K562 (cell line): Measurements from ENCODE around the gene SND1. TPM values are rescaled to one million over a fixed set of nuclear protein-coding genes. Genes with fewer than 3 reads are reported as not detected.

Source experiments
- ATAC-seq: fragments of 200-7000 bp; cut with Tn5 transposase; 3 replicates; pipeline ENCODE4 v1.9.1; 2020; ENCODE audit warnings: moderate library complexity
- BruUV-seq: library from RNA; stranded (reverse); fragments of 400-500 nt; replicated peaks from 2 replicates; lab custom pipeline; 2021; lab: Mats Ljungman, UMichigan
- CTCF ChIA-PET: fragments of 300-600 bp; formaldehyde crosslinking; extraction: SDS; loops from one replicate; lab custom pipeline; 2021; ENCODE audit warnings: low intra/inter-chr PET ratio; lab: Yijun Ruan, JAX
- POLR2A ChIA-PET: fragments of 300-600, 350-650 bp; sonication (Branson Sonifier 250); formaldehyde crosslinking; extraction: SDS; loops from one replicate; lab custom pipeline; 2021; ENCODE audit warnings: antibody characterized with exemption, inconsistent platforms; lab: Yijun Ruan, JAX
- DNase-seq, 4 experiments: peaks; one replicate each; pipeline versions ENCODE4 v3.0.0 to v3.0.0-alpha.2; 2011 to 2018; ENCODE audit warnings: low spot score in 3 of 4, mixed read lengths in 3 of 4; ENCODE audit errors: extremely low read depth in 1 of 4
- FAIRE-seq: peaks from 2 replicates; lab custom pipeline; 2011; peaks lifted over from hg19 to GRCh38; lab: Jason Lieb, UNC
- H2AFZ ChIP-seq: 2 replicates; pipeline ENCODE4 v1.6.0; 2011; ENCODE audit warnings: low read depth, low read length, control low read depth, inconsistent platforms
- H3K27ac ChIP-seq: fragments of 200-600 bp; 3 replicates; pipeline ENCODE4 v1.8.0; 2011; ENCODE audit warnings: low read depth, mild to moderate bottlenecking, control low read depth, inconsistent platforms, low read length, moderate library complexity, mixed read lengths; ENCODE audit errors: extremely low read depth
- H3K27me3 ChIP-seq, 2 experiments: fragments of 300-600 bp in 1 of 2; 2 replicates in 1 of 2; 3 replicates in 1 of 2; pipeline versions ENCODE4 v1.6.0 to v1.8.0; 2011; ENCODE audit warnings: inconsistent platforms in 2 of 2, low read length in 2 of 2, mild to moderate bottlenecking in 1 of 2, mixed read lengths in 1 of 2, moderate library complexity in 1 of 2; ENCODE audit not compliant: control insufficient read depth in 2 of 2, insufficient read depth in 2 of 2
- H3K36me3 ChIP-seq: fragments of 300-600 bp; 3 replicates; pipeline ENCODE4 v1.8.0; 2011; ENCODE audit warnings: mild to moderate bottlenecking, low read length, inconsistent platforms; ENCODE audit not compliant: control insufficient read depth, insufficient read depth
- H3K4me1 ChIP-seq, 2 experiments: fragments of 200-600 bp in 1 of 2; replicated peaks in 1 of 2; 2 replicates in 1 of 2; 3 replicates in 1 of 2; pipeline versions ENCODE4 v1.5.1 to v1.8.0; 2011; ENCODE audit warnings: inconsistent platforms in 2 of 2, low read length in 2 of 2, mild to moderate bottlenecking in 1 of 2, mixed read lengths in 1 of 2, moderate library complexity in 1 of 2; ENCODE audit not compliant: control insufficient read depth in 2 of 2, insufficient read depth in 2 of 2
- H3K4me2 ChIP-seq: 2 replicates; pipeline ENCODE4 v1.6.1; 2011; ENCODE audit warnings: low read length, control low read depth, inconsistent platforms, mixed read lengths; ENCODE audit not compliant: insufficient read depth
- H3K4me3 ChIP-seq: fragments of 200-600 bp; sonication (generic), shearing (Covaris generic); 2 replicates; pipeline ENCODE4 v1.5.1; 2016; ENCODE audit warnings: control low read depth, inconsistent platforms
- H3K79me2 ChIP-seq: fragments of 200-600 bp; 3 replicates; pipeline ENCODE4 v1.8.0; 2011; ENCODE audit warnings: low read length, inconsistent platforms; ENCODE audit not compliant: control insufficient read depth, insufficient read depth
- H3K9ac ChIP-seq, 2 experiments: 2 replicates each; pipeline versions ENCODE4 v1.6.0 to v1.6.1; 2011; ENCODE audit warnings: low read depth in 2 of 2, low read length in 2 of 2, control low read depth in 1 of 2, inconsistent platforms in 1 of 2, mild to moderate bottlenecking in 1 of 2, mixed read lengths in 1 of 2; ENCODE audit not compliant: insufficient read depth in 1 of 2
- H3K9me1 ChIP-seq: one replicate; pipeline ENCODE4 v1.6.0; 2011; ENCODE audit warnings: inconsistent platforms, mild to moderate bottlenecking, low read length, moderate library complexity; ENCODE audit not compliant: control insufficient read depth, insufficient read depth
- H3K9me3 ChIP-seq: replicated peaks from 2 replicates; pipeline ENCODE4 v1.5.1; 2011; ENCODE audit warnings: low read depth, low read length, inconsistent platforms; ENCODE audit not compliant: control insufficient read depth, insufficient read depth
- H4K20me1 ChIP-seq: replicated peaks from 2 replicates; pipeline ENCODE4 v1.6.1; 2011; ENCODE audit warnings: low read length, inconsistent platforms, mixed read lengths; ENCODE audit not compliant: control insufficient read depth, insufficient read depth
- MEF2A ChIP-seq: IDR thresholded peaks from 2 replicates; pipeline ENCODE4 v1.6.1; 2011; ENCODE audit warnings: low read depth, mild to moderate bottlenecking, low read length, moderate library complexity; ENCODE audit not compliant: control insufficient read depth
- PHF8 ChIP-seq: fragments of 200-600 bp; sonication (generic); IDR thresholded peaks from 2 replicates; pipeline ENCODE4 v1.6.1; 2012; ENCODE audit warnings: mixed run types, mild to moderate bottlenecking, inconsistent platforms, low read length, moderate library complexity, borderline replicate concordance
- RBM25 ChIP-seq: fragments of 200-400 bp; formaldehyde crosslinking; IDR thresholded peaks from 2 replicates; pipeline ENCODE4 v1.6.1; 2018; ENCODE audit warnings: low read length, low read depth, moderate library complexity; ENCODE audit not compliant: severe bottlenecking
- SP1 ChIP-seq: sonication (generic); formaldehyde crosslinking; IDR thresholded peaks from 2 replicates; pipeline ENCODE4 v1.8.1; 2022; ENCODE audit warnings: mild to moderate bottlenecking, missing genetic modification reagents
- TAF15 ChIP-seq: fragments of 200-400 bp; formaldehyde crosslinking; IDR thresholded peaks from 2 replicates; pipeline ENCODE4 v1.6.1; 2017; ENCODE audit warnings: mild to moderate bottlenecking, low read depth, low read length, moderate library complexity
- TAF9B ChIP-seq: fragments of 450-650 bp; IDR thresholded peaks from 2 replicates; pipeline ENCODE4 v1.6.1; 2018; ENCODE audit warnings: mild to moderate bottlenecking; ENCODE audit not compliant: partially characterized antibody
- ZNF121 ChIP-seq: sonication (generic); formaldehyde crosslinking; conservative IDR thresholded peaks from 2 replicates; pipeline ENCODE4 v1.8.0; 2022; ENCODE audit warnings: missing genetic modification reagents
- WGBS: fragments of 100-300 bp; shearing (Covaris generic); methylation state at CpG from one replicate; pipeline ENCODE4 v1.1.6; 2016; ENCODE audit warnings: low coverage, mixed read lengths; ENCODE audit not compliant: insufficient coverage; ENCODE audit errors: missing lambda C conversion rate; 5-methylcytosine and 5-hydroxymethylcytosine counted together
- in situ Hi-C: fragments of 300-500 bp; cut with MboI; formaldehyde crosslinking; loops from 4 replicates; pipeline ENCODE4 v1.15.0; 2018; ENCODE audit warnings: inconsistent platforms, mixed read lengths
- intact Hi-C: fragments of 100-400 bp; cut with micrococcal nuclease; formaldehyde crosslinking; loops from 2 replicates; pipeline ENCODE4 v1.14.2; 2022
- polyA plus RNA-seq, 8 experiments: library from polyadenylated mRNA; depleted of rRNA in 4 of 8; stranded (reverse) in 5 of 8; unstranded in 3 of 8; fragments of >200 nt; fragmentation: Nextera tagmentation in 2 of 8; fragmentation: Illumina TruSeq in 1 of 8; extraction: Ambion mirVana in 2 of 8; extraction: Trizol in 1 of 8; gene quantifications; 2 replicates each; pipeline versions ENCODE4 v1.2.1 to v1.2.3, GENCODE V29; 2011 to 2014; ENCODE audit warnings: inconsistent platforms in 1 of 8, missing spikeins in 1 of 8
- total RNA-seq, 7 experiments: library from RNA; depleted of rRNA in 6 of 7; stranded (reverse); fragments of >200 nt in 6 of 7; fragmentation: Illumina TruSeq in 2 of 7; extraction: Trizol in 2 of 7; gene quantifications; 2 replicates each; pipeline versions ENCODE4 v1.2.1 to v1.2.3, GENCODE V29; 2011 to 2021; ENCODE audit warnings: low replicate concordance in 1 of 7
- TF ChIP-seq, protein P1 (sequence below), 2 experiments: IDR thresholded peaks in 1 of 2; conservative IDR thresholded peaks in 1 of 2; 2 replicates each; pipeline ENCODE4 v1.6.1; 2016; ENCODE audit warnings: low read depth in 2 of 2, mild to moderate bottlenecking in 1 of 2, missing compliant biosample characterization in 1 of 2, missing genetic modification characterization in 1 of 2, moderate library complexity in 1 of 2
- TF ChIP-seq, protein P2 (sequence below): fragments of 450-650 bp; IDR thresholded peaks from 2 replicates; pipeline ENCODE4 v1.6.1; 2017; ENCODE audit warnings: mild to moderate bottlenecking, moderate library complexity
- TF ChIP-seq, protein P3 (sequence below): fragments of 200-800 bp; sonication (Bioruptor generic); IDR thresholded peaks from 2 replicates; pipeline ENCODE4 v1.6.1; 2017; ENCODE audit warnings: missing genetic modification characterization, missing compliant biosample characterization
- TF ChIP-seq, protein P4 (sequence below): fragments of 250-450 bp; sonication (Bioruptor Pico); IDR thresholded peaks from 2 replicates; pipeline ENCODE4 v1.8.0; 2021; ENCODE audit warnings: moderate library complexity, mild to moderate bottlenecking, inconsistent platforms

Gene SND1
- total and polyA plus RNA-seq, 9 of the 15 experiments (the other 6 are each of a cell fraction or from before 2014, with no cell fraction given) = 46.5 to 307 (median 191) TPM

DNA sequence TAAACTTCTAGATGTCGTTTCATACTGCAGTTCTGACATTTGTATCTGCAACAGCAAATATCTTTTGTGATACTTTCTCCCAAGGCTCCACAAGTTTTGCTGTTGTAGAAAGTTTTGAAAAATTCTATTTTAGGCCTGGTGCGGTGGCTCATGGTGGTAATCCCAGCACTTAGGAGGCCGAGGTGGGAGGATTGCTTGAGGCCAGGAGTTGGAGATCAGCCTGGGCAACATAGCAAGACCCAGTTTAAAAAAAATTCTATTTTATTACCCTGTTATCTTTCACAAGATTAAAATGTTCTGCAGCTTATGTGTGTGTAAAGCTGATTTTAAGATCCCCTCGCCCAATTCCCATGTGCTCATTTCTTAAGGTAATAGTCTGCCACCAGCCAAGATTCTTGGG lies 1.4 kb downstream of the SND1 start:
- FAIRE-seq = no peak
- H3K4me1 ChIP-seq = peaks cover 17 to 65% of the 10 kb centered on the region in 2 experiments
- H4K20me1 ChIP-seq = peaks cover 51% of the 10 kb centered on the region
- peak overlapping the region; percentile 86 for H3K4me3 ChIP-seq
- H3K9me3 ChIP-seq = no peaks in the 10 kb centered on the region
- no peak overlapping the region for H2AFZ ChIP-seq
- peak overlapping the region; percentile 100 for H3K4me2 ChIP-seq
- TF ChIP-seq, protein P1, sequence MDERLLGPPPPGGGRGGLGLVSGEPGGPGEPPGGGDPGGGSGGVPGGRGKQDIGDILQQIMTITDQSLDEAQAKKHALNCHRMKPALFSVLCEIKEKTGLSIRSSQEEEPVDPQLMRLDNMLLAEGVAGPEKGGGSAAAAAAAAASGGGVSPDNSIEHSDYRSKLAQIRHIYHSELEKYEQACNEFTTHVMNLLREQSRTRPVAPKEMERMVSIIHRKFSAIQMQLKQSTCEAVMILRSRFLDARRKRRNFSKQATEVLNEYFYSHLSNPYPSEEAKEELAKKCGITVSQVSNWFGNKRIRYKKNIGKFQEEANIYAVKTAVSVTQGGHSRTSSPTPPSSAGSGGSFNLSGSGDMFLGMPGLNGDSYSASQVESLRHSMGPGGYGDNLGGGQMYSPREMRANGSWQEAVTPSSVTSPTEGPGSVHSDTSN (CRISPR knock-in tag; IDR thresholded peaks at IDR 0.05; ENCODE audit: low read depth) = no peak
- TF ChIP-seq, protein P1 (tag; conservative IDR thresholded peaks at IDR 0.05; ENCODE audit: low read depth) = no peak
- TF ChIP-seq, protein P2, sequence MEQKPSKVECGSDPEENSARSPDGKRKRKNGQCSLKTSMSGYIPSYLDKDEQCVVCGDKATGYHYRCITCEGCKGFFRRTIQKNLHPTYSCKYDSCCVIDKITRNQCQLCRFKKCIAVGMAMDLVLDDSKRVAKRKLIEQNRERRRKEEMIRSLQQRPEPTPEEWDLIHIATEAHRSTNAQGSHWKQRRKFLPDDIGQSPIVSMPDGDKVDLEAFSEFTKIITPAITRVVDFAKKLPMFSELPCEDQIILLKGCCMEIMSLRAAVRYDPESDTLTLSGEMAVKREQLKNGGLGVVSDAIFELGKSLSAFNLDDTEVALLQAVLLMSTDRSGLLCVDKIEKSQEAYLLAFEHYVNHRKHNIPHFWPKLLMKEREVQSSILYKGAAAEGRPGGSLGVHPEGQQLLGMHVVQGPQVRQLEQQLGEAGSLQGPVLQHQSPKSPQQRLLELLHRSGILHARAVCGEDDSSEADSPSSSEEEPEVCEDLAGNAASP = no peak
- 0 out of 2 replicates have a peak, but pooled peaks have one; percentile 3 for TF ChIP-seq SP1 (CRISPR knock-in tag)
- TF ChIP-seq, protein P3, sequence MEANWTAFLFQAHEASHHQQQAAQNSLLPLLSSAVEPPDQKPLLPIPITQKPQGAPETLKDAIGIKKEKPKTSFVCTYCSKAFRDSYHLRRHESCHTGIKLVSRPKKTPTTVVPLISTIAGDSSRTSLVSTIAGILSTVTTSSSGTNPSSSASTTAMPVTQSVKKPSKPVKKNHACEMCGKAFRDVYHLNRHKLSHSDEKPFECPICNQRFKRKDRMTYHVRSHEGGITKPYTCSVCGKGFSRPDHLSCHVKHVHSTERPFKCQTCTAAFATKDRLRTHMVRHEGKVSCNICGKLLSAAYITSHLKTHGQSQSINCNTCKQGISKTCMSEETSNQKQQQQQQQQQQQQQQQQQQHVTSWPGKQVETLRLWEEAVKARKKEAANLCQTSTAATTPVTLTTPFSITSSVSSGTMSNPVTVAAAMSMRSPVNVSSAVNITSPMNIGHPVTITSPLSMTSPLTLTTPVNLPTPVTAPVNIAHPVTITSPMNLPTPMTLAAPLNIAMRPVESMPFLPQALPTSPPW (CRISPR knock-in tag) = peak; percentile 14; the same call in 1 of the 2 replicates
- TF ChIP-seq PHF8 = no peak
- no peak for TF ChIP-seq TAF15
- peak; percentile 69 for TF ChIP-seq RBM25
- TF ChIP-seq ZNF121 (CRISPR knock-in tag) = peak; percentile 91
- TF ChIP-seq TAF9B = no peak
- TF ChIP-seq, protein P4, sequence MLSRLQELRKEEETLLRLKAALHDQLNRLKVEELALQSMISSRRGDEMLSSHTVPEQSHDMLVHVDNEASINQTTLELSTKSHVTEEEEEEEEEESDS (CRISPR knock-in tag) = no peak
- 0 out of 2 replicates have a peak, but pooled peaks have one; percentile 3 for TF ChIP-seq MEF2A
- TF ChIP-seq, all 486 proteins: peak for 5
- Histone ChIP-seq H3K79me2 (peaks cover 73% of the 10 kb centered on the region), H3K27me3 (no peaks in the 10 kb centered on the region), H3K27ac (no peak overlapping the region; the same call in 2 of the 3 replicates), H3K9ac (peak overlapping the region; percentile 74 to 95; a peak in 3 of 4 replicates), H3K9me1 (peaks cover 19% of the 10 kb centered on the region), H3K36me3 (peaks cover 48% of the 10 kb centered on the region)
- ChIA-PET POLR2A (interaction anchor here (0.7 to 3.4 kb wide), 7 partner anchors 8 to 1197 kb away, joined by 3 to 17 read pairs (median 3); no protein-coding TSS in a partner anchor), CTCF (no interaction called here)
- ATAC-seq (no peak), DNase-seq (no peak)
- in situ Hi-C loops = no loop called here
- WGBS = 16% methylated on average over 4 of the region's 4 CpGs
- BruUV-seq = no TSS peak
- intact Hi-C loops = loop anchor here (5.0 kb wide), 4 partner anchors 66 to 334 kb away; partner anchors contain the start of genes ARF5 and GCC1
